Skeletal muscle cell (primary cell): Measurements from ENCODE around the gene CYLC1.

Source experiments
- DNase-seq: peaks from one replicate; pipeline ENCODE4 v3.0.0-alpha.2; 2010; ENCODE audit warnings: low read depth
- H3K4me3 ChIP-seq: 2 replicates; pipeline ENCODE4 v1.5.1; 2011; ENCODE audit warnings: low read depth, mild to moderate bottlenecking, control low read depth, low read length, moderate library complexity

CYLC1 gene

GRCh38 chrX:83860846-83861245 is at the start of gene CYLC1:
TSS of gene CYLC1 (plus strand) at chrX:83861146. CDS start at chrX:83861183, 37 bp downstream.
- DNase-seq = no peak
- H3K4me3 ChIP-seq = no peak within 1 kb of the TSS

- H3K4me3 ChIP-seq = no peak overlapping the region
- no peak for DNase-seq
Measured at GRCh38 chrX:83819304-83819703, 41.6 kb upstream of the CYLC1 start.

- DNase-seq = no peak
- H3K4me3 ChIP-seq = no peak overlapping the region
Measured at GRCh38 chrX:83829874-83830273, 31.1 kb upstream of the CYLC1 start.

- no peak overlapping the region for H3K4me3 ChIP-seq
- no peak for DNase-seq
Measured at GRCh38 chrX:83845397-83845796, 15.5 kb upstream of the CYLC1 start.

GRCh38 chrX:83847339-83847738 is 13.6 kb upstream of the CYLC1 start:
- no peak overlapping the region for H3K4me3 ChIP-seq
- DNase-seq = no peak

GRCh38 chrX:83888585-83888984 is 27.6 kb downstream of the CYLC1 start:
- no peak for DNase-seq
- no peak overlapping the region for H3K4me3 ChIP-seq

- DNase-seq = no peak
- no peak overlapping the region for H3K4me3 ChIP-seq
Measured at GRCh38 chrX:83892433-83892832, 31.5 kb downstream of the CYLC1 start.

- H3K4me3 ChIP-seq = no peak overlapping the region
- DNase-seq = no peak
Measured at GRCh38 chrX:83906921-83907320, 46.0 kb downstream of the CYLC1 start.

- DNase-seq = no peak
- no peak overlapping the region for H3K4me3 ChIP-seq
Measured at GRCh38 chrX:83916525-83916924, 55.6 kb downstream of the CYLC1 start.

GRCh38 chrX:83934220-83934619 is 73.3 kb downstream of the CYLC1 start:
- DNase-seq = no peak
- no peak overlapping the region for H3K4me3 ChIP-seq
